ENCODE data around the gene ABO.

DNA sequence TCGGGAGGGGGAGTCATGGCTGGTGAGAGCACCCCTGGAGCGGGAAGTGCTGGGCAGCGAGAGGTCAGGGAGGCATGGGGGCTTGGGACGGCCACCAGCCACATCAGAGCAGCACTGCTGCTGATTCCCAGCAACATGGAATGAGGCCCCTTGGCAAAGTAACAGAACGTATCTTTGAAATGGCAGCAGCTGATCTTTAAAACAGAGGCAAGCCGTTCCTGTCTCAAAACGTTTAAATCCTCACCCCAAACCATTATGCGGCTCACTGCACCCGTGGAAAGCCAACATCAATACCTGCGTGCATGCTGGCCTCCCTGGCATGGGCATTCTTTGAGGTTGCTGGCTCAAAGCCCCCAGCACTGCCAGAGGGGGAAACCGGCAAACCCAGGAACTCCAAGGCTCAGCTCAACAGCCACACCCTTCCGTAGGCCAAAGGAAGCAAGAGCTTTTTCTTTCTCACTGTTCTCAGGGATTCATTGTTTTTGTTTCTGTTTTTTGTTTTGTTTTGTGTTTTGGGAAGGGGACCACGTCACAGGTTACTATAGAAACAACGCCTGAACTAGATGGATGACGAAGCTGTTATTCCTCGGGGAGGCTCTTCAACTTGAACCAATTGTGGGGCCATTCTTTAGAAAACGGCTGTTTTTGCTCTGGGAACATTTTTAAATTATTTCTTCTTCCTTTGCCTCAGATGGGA lies 37.8 kb downstream of the ABO start:
- no peak for TF ChIP-seq ZNF175 (tag by site-specific recombination; IDR thresholded peaks at IDR 0.05)
- TF ChIP-seq, protein P1, sequence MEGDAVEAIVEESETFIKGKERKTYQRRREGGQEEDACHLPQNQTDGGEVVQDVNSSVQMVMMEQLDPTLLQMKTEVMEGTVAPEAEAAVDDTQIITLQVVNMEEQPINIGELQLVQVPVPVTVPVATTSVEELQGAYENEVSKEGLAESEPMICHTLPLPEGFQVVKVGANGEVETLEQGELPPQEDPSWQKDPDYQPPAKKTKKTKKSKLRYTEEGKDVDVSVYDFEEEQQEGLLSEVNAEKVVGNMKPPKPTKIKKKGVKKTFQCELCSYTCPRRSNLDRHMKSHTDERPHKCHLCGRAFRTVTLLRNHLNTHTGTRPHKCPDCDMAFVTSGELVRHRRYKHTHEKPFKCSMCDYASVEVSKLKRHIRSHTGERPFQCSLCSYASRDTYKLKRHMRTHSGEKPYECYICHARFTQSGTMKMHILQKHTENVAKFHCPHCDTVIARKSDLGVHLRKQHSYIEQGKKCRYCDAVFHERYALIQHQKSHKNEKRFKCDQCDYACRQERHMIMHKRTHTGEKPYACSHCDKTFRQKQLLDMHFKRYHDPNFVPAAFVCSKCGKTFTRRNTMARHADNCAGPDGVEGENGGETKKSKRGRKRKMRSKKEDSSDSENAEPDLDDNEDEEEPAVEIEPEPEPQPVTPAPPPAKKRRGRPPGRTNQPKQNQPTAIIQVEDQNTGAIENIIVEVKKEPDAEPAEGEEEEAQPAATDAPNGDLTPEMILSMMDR (tag by site-specific recombination; IDR thresholded peaks at IDR 0.05): no peak
- TF ChIP-seq ZNF514 (tag by site-specific recombination; IDR thresholded peaks at IDR 0.05): no peak
- TF ChIP-seq, protein P2, sequence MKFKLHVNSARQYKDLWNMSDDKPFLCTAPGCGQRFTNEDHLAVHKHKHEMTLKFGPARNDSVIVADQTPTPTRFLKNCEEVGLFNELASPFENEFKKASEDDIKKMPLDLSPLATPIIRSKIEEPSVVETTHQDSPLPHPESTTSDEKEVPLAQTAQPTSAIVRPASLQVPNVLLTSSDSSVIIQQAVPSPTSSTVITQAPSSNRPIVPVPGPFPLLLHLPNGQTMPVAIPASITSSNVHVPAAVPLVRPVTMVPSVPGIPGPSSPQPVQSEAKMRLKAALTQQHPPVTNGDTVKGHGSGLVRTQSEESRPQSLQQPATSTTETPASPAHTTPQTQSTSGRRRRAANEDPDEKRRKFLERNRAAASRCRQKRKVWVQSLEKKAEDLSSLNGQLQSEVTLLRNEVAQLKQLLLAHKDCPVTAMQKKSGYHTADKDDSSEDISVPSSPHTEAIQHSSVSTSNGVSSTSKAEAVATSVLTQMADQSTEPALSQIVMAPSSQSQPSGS (tag by site-specific recombination; IDR thresholded peaks at IDR 0.05; ENCODE audit: low read depth): no peak
- TF ChIP-seq, protein P3, sequence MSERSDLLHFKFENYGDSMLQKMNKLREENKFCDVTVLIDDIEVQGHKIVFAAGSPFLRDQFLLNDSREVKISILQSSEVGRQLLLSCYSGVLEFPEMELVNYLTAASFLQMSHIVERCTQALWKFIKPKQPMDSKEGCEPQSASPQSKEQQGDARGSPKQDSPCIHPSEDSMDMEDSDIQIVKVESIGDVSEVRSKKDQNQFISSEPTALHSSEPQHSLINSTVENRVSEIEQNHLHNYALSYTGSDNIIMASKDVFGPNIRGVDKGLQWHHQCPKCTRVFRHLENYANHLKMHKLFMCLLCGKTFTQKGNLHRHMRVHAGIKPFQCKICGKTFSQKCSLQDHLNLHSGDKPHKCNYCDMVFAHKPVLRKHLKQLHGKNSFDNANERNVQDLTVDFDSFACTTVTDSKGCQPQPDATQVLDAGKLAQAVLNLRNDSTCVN (tag by site-specific recombination; optimal IDR thresholded peaks at IDR 0.05): no peak
- no peak for TF ChIP-seq ZNF558 (tag by site-specific recombination; IDR thresholded peaks at IDR 0.05)
